ENCODE data around the gene KCNQ1OT1. TPM values are rescaled to one million over a fixed set of nuclear protein-coding genes. Genes with fewer than 3 reads are reported as not detected.

KCNQ1OT1 gene
- total RNA-seq, 2 donors from 2014 or later, result 5.2 to 6.9 TPM

DNA sequence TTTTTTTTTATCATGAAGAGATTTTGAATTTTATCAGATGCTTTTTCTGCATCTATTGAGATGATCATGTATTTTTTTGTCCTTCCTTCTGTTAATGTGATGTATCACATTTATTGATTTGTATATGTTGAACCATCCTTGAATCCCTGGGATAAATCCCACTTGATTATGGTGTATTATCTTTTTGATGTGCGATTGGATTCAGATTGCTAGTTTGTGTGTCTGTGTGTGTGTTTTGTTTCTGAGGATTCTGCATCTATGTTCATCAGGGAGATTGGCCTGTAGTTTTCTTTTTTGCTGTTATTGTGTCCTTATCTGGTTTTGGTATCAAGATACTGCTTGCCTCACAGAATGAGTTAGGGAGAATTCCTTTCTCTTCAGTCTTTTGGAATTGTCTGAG lies 52.6 kb downstream of the KCNQ1OT1 start:
- H3K27ac Mint-ChIP-seq, result no peak overlapping the region
- H3K36me3 Mint-ChIP-seq (ENCODE audit: low read depth), result peaks cover 6% of the 10 kb centered on the region
- no peak overlapping the region for H3K4me3 Mint-ChIP-seq
- H3K27me3 ChIP-seq (ENCODE audit: control insufficient read depth, insufficient read depth, low read length, poor library complexity, severe bottlenecking), result no peaks in the 10 kb centered on the region
- H3K4me1 ChIP-seq (ENCODE audit: control insufficient read depth, insufficient read depth, low read length), result no peaks in the 10 kb centered on the region
- TF ChIP-seq, protein P1, sequence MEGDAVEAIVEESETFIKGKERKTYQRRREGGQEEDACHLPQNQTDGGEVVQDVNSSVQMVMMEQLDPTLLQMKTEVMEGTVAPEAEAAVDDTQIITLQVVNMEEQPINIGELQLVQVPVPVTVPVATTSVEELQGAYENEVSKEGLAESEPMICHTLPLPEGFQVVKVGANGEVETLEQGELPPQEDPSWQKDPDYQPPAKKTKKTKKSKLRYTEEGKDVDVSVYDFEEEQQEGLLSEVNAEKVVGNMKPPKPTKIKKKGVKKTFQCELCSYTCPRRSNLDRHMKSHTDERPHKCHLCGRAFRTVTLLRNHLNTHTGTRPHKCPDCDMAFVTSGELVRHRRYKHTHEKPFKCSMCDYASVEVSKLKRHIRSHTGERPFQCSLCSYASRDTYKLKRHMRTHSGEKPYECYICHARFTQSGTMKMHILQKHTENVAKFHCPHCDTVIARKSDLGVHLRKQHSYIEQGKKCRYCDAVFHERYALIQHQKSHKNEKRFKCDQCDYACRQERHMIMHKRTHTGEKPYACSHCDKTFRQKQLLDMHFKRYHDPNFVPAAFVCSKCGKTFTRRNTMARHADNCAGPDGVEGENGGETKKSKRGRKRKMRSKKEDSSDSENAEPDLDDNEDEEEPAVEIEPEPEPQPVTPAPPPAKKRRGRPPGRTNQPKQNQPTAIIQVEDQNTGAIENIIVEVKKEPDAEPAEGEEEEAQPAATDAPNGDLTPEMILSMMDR (conservative IDR thresholded peaks at IDR 0.05), result no peak
- peaks cover 100% of the 10 kb centered on the region for H3K9me3 ChIP-seq (ENCODE audit: control insufficient read depth, low read length)
- no peak for DNase-seq
- H3K9ac ChIP-seq (ENCODE audit: extremely low read depth, low read length, poor library complexity, severe bottlenecking), result no peak overlapping the region
- no peaks in the 10 kb centered on the region for H3K4me1 Mint-ChIP-seq
- H3K4me3 ChIP-seq (ENCODE audit: low read length), result peak overlapping the region; percentile 50
- peaks cover 77% of the 10 kb centered on the region for H3K27me3 Mint-ChIP-seq (ENCODE audit: insufficient read depth)
- WGBS, 2 experiments (ENCODE audit: insufficient coverage in 1 of 2, insufficient read length in 1 of 2), result 83 to 100% methylated on average over 1 of the region's 1 CpG
- H3K36me3 ChIP-seq (ENCODE audit: control insufficient read depth, insufficient read depth, low read length), result no peaks in the 10 kb centered on the region
- peaks cover 99% of the 10 kb centered on the region for H3K9me3 Mint-ChIP-seq
- no peak overlapping the region for H3K27ac ChIP-seq (ENCODE audit: low read depth, low read length)

DNA sequence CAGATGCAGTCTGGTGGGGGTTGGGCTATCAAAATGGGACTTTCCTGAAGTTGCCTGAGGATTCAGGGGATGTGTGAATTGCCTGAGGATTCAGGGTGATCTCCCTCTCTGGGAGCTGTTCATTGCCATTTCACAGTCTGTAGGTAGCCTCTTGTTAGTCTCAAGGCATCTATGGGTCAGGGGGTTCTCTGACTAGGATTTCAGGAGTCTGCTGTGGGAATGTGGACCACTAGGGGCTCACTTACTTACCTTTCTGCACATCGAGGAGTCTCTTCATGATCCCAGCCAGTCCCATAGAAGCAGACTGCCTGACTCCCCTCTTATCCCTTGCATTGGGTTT lies 54.0 kb downstream of the KCNQ1OT1 start:
- no peak for DNase-seq
- no peak overlapping the region for H3K27ac Mint-ChIP-seq
- WGBS, 2 experiments (ENCODE audit: insufficient coverage in 1 of 2, insufficient read length in 1 of 2), result 86 to 95% methylated on average over 1 of the region's 1 CpG

DNA sequence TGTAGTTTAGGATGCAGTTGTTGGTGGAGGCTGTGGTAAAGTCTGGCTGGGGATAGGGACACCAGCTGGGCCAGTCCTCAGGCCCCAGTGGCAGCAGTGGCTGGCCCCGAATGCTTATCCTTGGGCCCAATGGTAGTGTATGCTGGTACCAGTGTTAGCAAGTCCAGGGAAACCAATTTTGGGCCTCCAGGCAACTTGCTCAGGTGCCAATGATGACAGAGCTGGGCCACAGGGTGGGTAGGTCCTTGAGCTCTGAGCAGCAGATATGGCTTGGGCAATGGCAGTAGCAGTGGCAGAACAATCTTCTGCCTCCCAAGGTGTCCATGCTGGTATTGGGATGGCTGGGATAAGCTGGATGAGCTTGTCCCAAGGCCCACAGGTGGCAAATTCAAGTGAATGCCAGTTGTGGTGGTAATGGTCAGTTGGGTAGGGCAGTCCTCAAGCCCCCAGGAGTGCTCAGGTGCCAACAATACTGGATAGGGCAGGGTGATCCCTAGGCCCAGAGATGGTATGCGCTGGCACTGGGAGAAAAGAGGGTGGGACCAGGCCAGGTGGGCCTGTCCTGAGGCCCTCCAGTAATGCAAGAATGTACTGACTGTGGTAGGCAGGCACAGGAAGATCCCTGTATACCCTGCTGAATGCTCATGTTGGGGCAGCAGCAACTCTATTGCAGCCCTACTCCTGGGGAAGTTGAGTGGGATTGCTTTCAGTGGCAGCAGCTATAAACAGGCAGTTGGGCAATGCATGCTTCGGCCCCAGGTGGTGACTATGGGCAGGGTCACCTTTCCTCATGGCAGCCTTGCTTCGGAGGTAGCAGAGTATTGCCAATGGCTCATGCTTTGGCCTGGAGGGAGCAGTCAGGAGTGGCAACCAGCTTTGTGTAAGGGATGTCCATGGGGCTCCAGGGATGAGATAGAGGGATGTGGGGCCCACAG lies 54.7 kb downstream of the KCNQ1OT1 start:
- H3K27me3 Mint-ChIP-seq (ENCODE audit: insufficient read depth), result peaks cover 79% of the 10 kb centered on the region
- WGBS, 2 experiments (ENCODE audit: insufficient coverage in 1 of 2, insufficient read length in 1 of 2), result 90% methylated on average over 2 to 4 of the region's 4 CpGs

More for the DNA sequence above, 54.0 kb downstream of the KCNQ1OT1 start:
- Mint-ChIP-seq H3K36me3 (ENCODE audit: low read depth) (peaks cover 5% of the 10 kb centered on the region), H3K9me3 (peaks cover 99% of the 10 kb centered on the region), H3K4me3 (no peak overlapping the region), H3K27me3 (ENCODE audit: insufficient read depth) (peaks cover 79% of the 10 kb centered on the region), H3K4me1 (no peaks in the 10 kb centered on the region)
- Histone ChIP-seq H3K9ac (ENCODE audit: extremely low read depth, low read length, poor library complexity, severe bottlenecking) (no peak overlapping the region), H3K9me3 (ENCODE audit: control insufficient read depth, low read length) (peaks cover 100% of the 10 kb centered on the region), H3K4me3 (ENCODE audit: low read length) (peak overlapping the region; percentile 50), H3K27ac (ENCODE audit: low read depth, low read length) (no peak overlapping the region), H3K36me3 (ENCODE audit: control insufficient read depth, insufficient read depth, low read length) (no peaks in the 10 kb centered on the region), H3K27me3 (ENCODE audit: control insufficient read depth, insufficient read depth, low read length, poor library complexity, severe bottlenecking) (no peaks in the 10 kb centered on the region), H3K4me1 (ENCODE audit: control insufficient read depth, insufficient read depth, low read length) (no peaks in the 10 kb centered on the region)
- TF ChIP-seq, protein P1 (conservative IDR thresholded peaks at IDR 0.05), result peak; percentile 38

More for the DNA sequence above, 54.7 kb downstream of the KCNQ1OT1 start:
- TF ChIP-seq, protein P1 (conservative IDR thresholded peaks at IDR 0.05), result no peak
- peaks cover 99% of the 10 kb centered on the region for H3K9me3 ChIP-seq (ENCODE audit: control insufficient read depth, low read length)
- Mint-ChIP-seq H3K27ac (no peak overlapping the region), H3K9me3 (peaks cover 99% of the 10 kb centered on the region), H3K36me3 (ENCODE audit: low read depth) (peaks cover 6% of the 10 kb centered on the region), H3K4me3 (no peak overlapping the region), H3K4me1 (no peaks in the 10 kb centered on the region)
- no peak overlapping the region for H3K9ac ChIP-seq (ENCODE audit: extremely low read depth, low read length, poor library complexity, severe bottlenecking)
- no peak overlapping the region for H3K27ac ChIP-seq (ENCODE audit: low read depth, low read length)
- H3K4me1 ChIP-seq (ENCODE audit: control insufficient read depth, insufficient read depth, low read length), result no peaks in the 10 kb centered on the region
- H3K4me3 ChIP-seq (ENCODE audit: low read length), result peak overlapping the region; percentile 50
- H3K36me3 ChIP-seq (ENCODE audit: control insufficient read depth, insufficient read depth, low read length), result no peaks in the 10 kb centered on the region
- DNase-seq, result no peak
- H3K27me3 ChIP-seq (ENCODE audit: control insufficient read depth, insufficient read depth, low read length, poor library complexity, severe bottlenecking), result no peaks in the 10 kb centered on the region

Data from endodermal cell (in vitro differentiated cells).